IMR-90 (cell line): ENCODE measurements around the gene LCTL. TPM values are rescaled to one million over a fixed set of nuclear protein-coding genes. Genes with fewer than 3 reads are reported as not detected.

ENCODE experiments used
- ATAC-seq: fragments of 200-7000 bp; cut with Tn5 transposase; 2 replicates; pipeline ENCODE4 v1.9.1; 2020; ENCODE audit warnings: low read depth, mild to moderate bottlenecking, moderate library complexity
- BruUV-seq: library from RNA; stranded (reverse); fragments of 400-500 nt; replicated peaks from 2 replicates; lab custom pipeline; 2021; lab: Mats Ljungman, UMichigan
- CTCF ChIA-PET: fragments of 300-600 bp; formaldehyde crosslinking; extraction: SDS; loops from one replicate; lab custom pipeline; 2021; ENCODE audit warnings: antibody characterized with exemption; lab: Yijun Ruan, JAX
- POLR2A ChIA-PET: fragments of 300-600 bp; sonication (Branson Sonifier 250); formaldehyde crosslinking; loops from one replicate; lab custom pipeline; 2022; ENCODE audit warnings: antibody characterized with exemption; ENCODE audit not compliant: unreplicated experiment; lab: Charles Lee
- DNase-seq: peaks from one replicate; pipeline ENCODE4 v3.0.0; 2013
- H2AFZ ChIP-seq: replicated peaks from 2 replicates; pipeline ENCODE3; 2013; ENCODE audit warnings: low read length, mild to moderate bottlenecking; ENCODE audit not compliant: poor library complexity
- H2AK5ac ChIP-seq: 2 replicates; pipeline ENCODE4 v1.6.1; 2013; ENCODE audit warnings: low read depth, low read length, inconsistent platforms
- H2AK9ac ChIP-seq: replicated peaks from 2 replicates; pipeline ENCODE3; 2013; ENCODE audit warnings: mild to moderate bottlenecking, low read depth, low read length, moderate library complexity; ENCODE audit not compliant: poor library complexity
- H2BK120ac ChIP-seq: 2 replicates; pipeline ENCODE4 v1.6.1; 2013; ENCODE audit warnings: low read depth, low read length, inconsistent platforms
- H2BK15ac ChIP-seq: 3 replicates; pipeline ENCODE4 v1.6.1; 2013; ENCODE audit warnings: low read depth, low read length, inconsistent platforms
- H2BK20ac ChIP-seq: 2 replicates; pipeline ENCODE4 v1.6.1; 2013; ENCODE audit warnings: low read depth, mild to moderate bottlenecking, inconsistent platforms, low read length, moderate library complexity
- H2BK5ac ChIP-seq: 2 replicates; pipeline ENCODE4 v1.6.1; 2013; ENCODE audit warnings: mild to moderate bottlenecking, low read depth, low read length, inconsistent platforms; ENCODE audit not compliant: poor library complexity, severe bottlenecking
- H3K14ac ChIP-seq: replicated peaks from 2 replicates; pipeline ENCODE4 v1.6.1; 2013; ENCODE audit warnings: low read depth, low read length, inconsistent platforms
- H3K18ac ChIP-seq: 2 replicates; pipeline ENCODE4 v1.6.1; 2013; ENCODE audit warnings: low read depth, low read length, control low read depth
- H3K23ac ChIP-seq: 2 replicates; pipeline ENCODE4 v1.6.1; 2013; ENCODE audit warnings: low read depth, low read length, inconsistent platforms
- H3K27ac ChIP-seq: 2 replicates; pipeline ENCODE4 v1.5.1; 2013; ENCODE audit warnings: mild to moderate bottlenecking, control low read depth, low read length; ENCODE audit not compliant: insufficient read depth
- H3K27me3 ChIP-seq: 2 replicates; pipeline ENCODE4 v1.6.1; 2013; ENCODE audit warnings: low read length; ENCODE audit not compliant: control insufficient read depth, insufficient read depth
- H3K36me3 ChIP-seq: 2 replicates; pipeline ENCODE4 v1.6.1; 2013; ENCODE audit warnings: low read length, mixed read lengths; ENCODE audit not compliant: control insufficient read depth, insufficient read depth
- H3K4ac ChIP-seq: 2 replicates; pipeline ENCODE4 v1.6.1; 2013; ENCODE audit warnings: low read depth, low read length, inconsistent platforms
- H3K4me1 ChIP-seq: 2 replicates; pipeline ENCODE4 v1.6.1; 2013; ENCODE audit warnings: low read length, mixed read lengths; ENCODE audit not compliant: control insufficient read depth, insufficient read depth
- H3K4me2 ChIP-seq: 2 replicates; pipeline ENCODE4 v1.6.1; 2013; ENCODE audit warnings: low read depth, mild to moderate bottlenecking, control low read depth, low read length, moderate library complexity
- H3K4me3 ChIP-seq: 2 replicates; pipeline ENCODE4 v1.5.1; 2013; ENCODE audit warnings: low read depth, mild to moderate bottlenecking, control low read depth, low read length, moderate library complexity; ENCODE audit not compliant: insufficient read depth
- H3K56ac ChIP-seq: 2 replicates; pipeline ENCODE4 v1.6.1; 2013; ENCODE audit warnings: low read length, inconsistent platforms; ENCODE audit not compliant: insufficient read depth; ENCODE audit errors: extremely low read depth
- H3K79me1 ChIP-seq, 2 experiments: 2 replicates each; pipeline ENCODE4 v1.6.1; 2013; ENCODE audit warnings: low read length in 2 of 2, inconsistent platforms in 1 of 2, low read depth in 1 of 2
- H3K9ac ChIP-seq: 2 replicates; pipeline ENCODE4 v1.6.1; 2013; ENCODE audit warnings: low read depth, low read length, control low read depth
- H3K9me1 ChIP-seq: 2 replicates; pipeline ENCODE4 v1.6.1; 2013; ENCODE audit warnings: low read length, inconsistent platforms; ENCODE audit not compliant: insufficient read depth
- H3K9me3 ChIP-seq: 2 replicates; pipeline ENCODE4 v1.6.1; 2013; ENCODE audit warnings: low read length; ENCODE audit not compliant: control insufficient read depth, insufficient read depth
- H4K20me1 ChIP-seq: 2 replicates; pipeline ENCODE4 v1.6.1; 2013; ENCODE audit warnings: low read length, inconsistent platforms; ENCODE audit not compliant: insufficient read depth
- H4K5ac ChIP-seq: 2 replicates; pipeline ENCODE4 v1.6.1; 2013; ENCODE audit warnings: mild to moderate bottlenecking, low read depth, low read length, control low read depth
- H4K8ac ChIP-seq, 2 experiments: 2 replicates each; pipeline ENCODE4 v1.6.1; 2013; ENCODE audit warnings: low read depth in 2 of 2, low read length in 2 of 2, control low read depth in 1 of 2, inconsistent platforms in 1 of 2
- H4K91ac ChIP-seq: 2 replicates; pipeline ENCODE4 v1.6.1; 2013; ENCODE audit warnings: low read depth, low read length, inconsistent platforms; ENCODE audit not compliant: insufficient read depth
- MAFK ChIP-seq: IDR thresholded peaks from 2 replicates; pipeline ENCODE4 v1.6.1; 2012; ENCODE audit warnings: low read depth, low read length, improper control_type of control experiment
- WGBS, 2 experiments: methylation state at CpG; one replicate each; pipeline versions ENCODE4 v1.1.5 to v1.1.7; 2013; ENCODE audit warnings: missing lambda C conversion rate in 2 of 2; ENCODE audit not compliant: insufficient read length in 1 of 2; ENCODE audit errors: extremely low coverage in 2 of 2; 5-methylcytosine and 5-hydroxymethylcytosine counted together
- dilution Hi-C: fragments of 300-500 bp; cut with HindIII; formaldehyde crosslinking; loops from one replicate; pipeline ENCODE4 v1.14.3; 2018; ENCODE audit warnings: low sequenced_read_pairs; ENCODE audit not compliant: unreplicated experiment
- in situ Hi-C: fragments of 300-500 bp; cut with MboI; formaldehyde crosslinking; loops from 3 replicates; pipeline ENCODE4 v1.14.3; 2019; ENCODE audit warnings: low sequenced_read_pairs, inconsistent platforms, mixed read lengths
- intact Hi-C: fragments of 100-400 bp; cut with micrococcal nuclease; formaldehyde crosslinking; loops from 2 replicates; pipeline ENCODE4 v1.10.0; 2022
- polyA plus RNA-seq, 3 experiments: library from polyadenylated mRNA; depleted of rRNA; stranded (reverse); fragments of >200 nt; gene quantifications; 2 replicates each; pipeline ENCODE4 v1.2.3, GENCODE V29; 2012; ENCODE audit warnings: low replicate concordance in 1 of 3
- total RNA-seq: library from RNA; depleted of rRNA; stranded (reverse); fragments of >200 nt; gene quantifications from 2 replicates; pipeline ENCODE4 v1.2.3, GENCODE V29; 2012
- TF ChIP-seq, protein P1 (sequence below): conservative IDR thresholded peaks from 2 replicates; pipeline ENCODE4 v1.5.1; 2012; ENCODE audit warnings: mild to moderate bottlenecking, low read depth, low read length, improper control_type of control experiment

The LCTL gene
- total and polyA plus RNA-seq, 2 of the 4 experiments (the other 2 are of a cell fraction), result 10.3 to 10.4 TPM

DNA sequence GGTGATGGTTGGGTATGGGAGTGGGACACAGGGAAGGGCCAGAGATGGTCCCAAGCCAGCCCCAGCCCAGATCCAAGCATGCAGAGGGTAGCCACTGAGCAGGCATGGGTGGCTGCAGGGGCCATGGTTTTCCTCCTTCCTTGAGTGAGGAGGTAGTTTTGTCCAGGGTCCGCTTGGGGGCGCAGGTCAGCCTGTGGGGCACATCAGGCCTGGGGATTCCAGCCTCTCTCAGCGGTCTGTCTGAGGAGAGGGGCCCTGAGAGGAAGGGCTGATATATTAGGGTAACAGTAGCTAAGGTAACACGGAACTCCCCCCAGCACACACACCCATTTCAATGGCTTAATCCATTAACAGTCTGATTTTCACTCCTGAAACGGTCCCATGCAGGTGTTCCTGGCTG lies 22.7 kb upstream of the LCTL start:
- no peak overlapping the region for H3K4me2 ChIP-seq
- H4K91ac ChIP-seq, result no peak overlapping the region
- H2BK120ac ChIP-seq, result no peak overlapping the region
- CTCF ChIA-PET, result no interaction called here
- no peak overlapping the region for H2AFZ ChIP-seq
- in situ Hi-C loops, result no loop called here
- H3K4me3 ChIP-seq, result no peak overlapping the region
- POLR2A ChIA-PET, result no interaction called here
- TF ChIP-seq MAFK, result no peak
- TF ChIP-seq, protein P1, sequence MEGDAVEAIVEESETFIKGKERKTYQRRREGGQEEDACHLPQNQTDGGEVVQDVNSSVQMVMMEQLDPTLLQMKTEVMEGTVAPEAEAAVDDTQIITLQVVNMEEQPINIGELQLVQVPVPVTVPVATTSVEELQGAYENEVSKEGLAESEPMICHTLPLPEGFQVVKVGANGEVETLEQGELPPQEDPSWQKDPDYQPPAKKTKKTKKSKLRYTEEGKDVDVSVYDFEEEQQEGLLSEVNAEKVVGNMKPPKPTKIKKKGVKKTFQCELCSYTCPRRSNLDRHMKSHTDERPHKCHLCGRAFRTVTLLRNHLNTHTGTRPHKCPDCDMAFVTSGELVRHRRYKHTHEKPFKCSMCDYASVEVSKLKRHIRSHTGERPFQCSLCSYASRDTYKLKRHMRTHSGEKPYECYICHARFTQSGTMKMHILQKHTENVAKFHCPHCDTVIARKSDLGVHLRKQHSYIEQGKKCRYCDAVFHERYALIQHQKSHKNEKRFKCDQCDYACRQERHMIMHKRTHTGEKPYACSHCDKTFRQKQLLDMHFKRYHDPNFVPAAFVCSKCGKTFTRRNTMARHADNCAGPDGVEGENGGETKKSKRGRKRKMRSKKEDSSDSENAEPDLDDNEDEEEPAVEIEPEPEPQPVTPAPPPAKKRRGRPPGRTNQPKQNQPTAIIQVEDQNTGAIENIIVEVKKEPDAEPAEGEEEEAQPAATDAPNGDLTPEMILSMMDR, result 0 out of 2 replicates have a peak, but pooled peaks have one; percentile 20
- no peak overlapping the region for H2BK5ac ChIP-seq
- H3K9me1 ChIP-seq, result no peaks in the 10 kb centered on the region
- H4K20me1 ChIP-seq, result no peaks in the 10 kb centered on the region
- no TSS peak for BruUV-seq
- H4K8ac ChIP-seq, result no peak overlapping the region
- H4K5ac ChIP-seq, result no peak overlapping the region
- dilution Hi-C loops, result no loop called here
- no peak overlapping the region for H3K9ac ChIP-seq
- peak overlapping the region; percentile 42 for H2AK9ac ChIP-seq
- intact Hi-C loops, result no loop called here
- H2BK20ac ChIP-seq, result no peak overlapping the region
- DNase-seq, result no peak
- no peak overlapping the region for H2AK5ac ChIP-seq
- H3K9me3 ChIP-seq, result no peaks in the 10 kb centered on the region
- no peak overlapping the region for H3K18ac ChIP-seq
- H3K14ac ChIP-seq, result no peak overlapping the region
- H2BK15ac ChIP-seq, result no peak overlapping the region
- no peak overlapping the region for H3K56ac ChIP-seq
- H3K79me1 ChIP-seq, result no peaks in the 10 kb centered on the region
- no peak overlapping the region for H3K4ac ChIP-seq
- H3K27me3 ChIP-seq, result peaks cover 30% of the 10 kb centered on the region
- ATAC-seq, result no peak; the same call in 1 of the 2 replicates
- H3K36me3 ChIP-seq, result no peaks in the 10 kb centered on the region
- no peak overlapping the region for H3K27ac ChIP-seq
- WGBS, 2 experiments, result no CpG with 5 or more reads among the region's 5 CpGs
- H3K4me1 ChIP-seq, result no peaks in the 10 kb centered on the region
- no peak overlapping the region for H3K23ac ChIP-seq
